GM21360 (cell line): ENCODE data around the gene SLX9.

ENCODE experiments used
- ATAC-seq: cut with Tn5 transposase; IDR thresholded peaks from one replicate; pipeline ENCODE4 v1.9.1; 2021; ENCODE audit warnings: mild to moderate bottlenecking, moderate library complexity; ENCODE audit not compliant: unreplicated experiment

Gene SLX9

GRCh38 chr21:44943686-44944550 lies 4.1 kb downstream of the SLX9 start:
- ATAC-seq: no peak

GRCh38 chr21:44944596-44944995 lies 4.8 kb downstream of the SLX9 start:
- no peak for ATAC-seq

- ATAC-seq: no peak
Observed at GRCh38 chr21:44946254-44947041, 6.6 kb downstream of the SLX9 start.

- ATAC-seq: no peak
Observed at GRCh38 chr21:44947111-44947929, 7.5 kb downstream of the SLX9 start.

GRCh38 chr21:44947930-44948331 lies 8.1 kb downstream of the SLX9 start:
- ATAC-seq: no peak

- ATAC-seq: no peak
Observed at GRCh38 chr21:44948426-44949120, 8.7 kb downstream of the SLX9 start.

- no peak for ATAC-seq
Observed at GRCh38 chr21:44949161-44949778, 9.4 kb downstream of the SLX9 start.

GRCh38 chr21:44949779-44950198 lies 10.0 kb downstream of the SLX9 start:
- no peak for ATAC-seq

GRCh38 chr21:44950351-44950750 lies 10.5 kb downstream of the SLX9 start:
- no peak for ATAC-seq

- no peak for ATAC-seq
Observed at GRCh38 chr21:44951186-44951915, 11.5 kb downstream of the SLX9 start.

GRCh38 chr21:44952116-44952928 lies 12.5 kb downstream of the SLX9 start:
- ATAC-seq: no peak

GRCh38 chr21:44952929-44953627 lies 13.2 kb downstream of the SLX9 start:
- ATAC-seq: no peak

- no peak for ATAC-seq
Observed at GRCh38 chr21:44953628-44954021, 13.8 kb downstream of the SLX9 start.

- no peak for ATAC-seq
Observed at GRCh38 chr21:44954281-44954771, 14.5 kb downstream of the SLX9 start.

- no peak for ATAC-seq
Observed at GRCh38 chr21:44955141-44955797, 15.4 kb downstream of the SLX9 start.

- no peak for ATAC-seq
Observed at GRCh38 chr21:44955798-44956175, 16.0 kb downstream of the SLX9 start.

- ATAC-seq: no peak
Observed at GRCh38 chr21:44956356-44957046, 16.7 kb downstream of the SLX9 start.
